ENCODE results near the gene TREML1.

TREML1 gene

DNA sequence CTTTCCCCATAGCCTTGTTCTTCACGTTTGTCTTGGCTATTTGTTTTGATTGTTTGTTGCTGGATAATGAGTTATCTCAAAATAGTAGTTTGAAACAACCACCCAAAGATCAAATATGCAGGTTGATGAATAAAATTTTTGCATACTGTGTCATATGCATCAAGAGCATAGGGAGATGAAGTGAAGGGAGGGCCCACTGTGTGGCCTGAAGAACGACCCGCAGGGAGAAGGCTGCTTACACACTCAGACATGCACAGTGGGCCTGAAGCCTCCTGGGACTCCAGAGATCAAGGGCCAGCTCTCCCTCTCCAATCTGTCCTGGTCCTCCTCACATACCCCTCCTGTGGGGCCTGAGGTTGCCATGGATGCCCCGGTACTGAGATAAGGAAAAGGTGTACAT, 25.0 kb upstream of the TREML1 start:
- FAIRE-seq (no peak), DNase-seq (ENCODE audit: insufficient read length, low spot score) (no peak)

DNA sequence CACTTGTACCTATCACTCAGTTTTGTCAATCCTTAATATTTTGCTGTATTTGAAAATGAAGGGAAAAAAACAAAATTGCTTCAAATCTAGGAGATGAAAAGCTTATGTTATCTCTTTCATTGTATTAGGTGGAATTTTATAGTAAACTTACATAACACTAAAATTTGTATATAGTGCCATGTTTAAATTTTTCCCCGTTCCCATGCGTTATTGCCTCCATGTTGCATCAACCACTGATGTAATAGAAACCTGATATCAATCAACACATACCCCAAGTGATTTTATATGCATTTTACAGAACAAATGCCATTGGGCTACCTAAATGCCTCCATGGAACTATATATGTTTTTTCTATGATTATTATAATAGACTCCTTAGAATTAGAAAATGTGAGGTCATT, 23.5 kb upstream of the TREML1 start:
- DNase-seq (ENCODE audit: insufficient read length, low spot score) (no peak), FAIRE-seq (no peak)

DNA sequence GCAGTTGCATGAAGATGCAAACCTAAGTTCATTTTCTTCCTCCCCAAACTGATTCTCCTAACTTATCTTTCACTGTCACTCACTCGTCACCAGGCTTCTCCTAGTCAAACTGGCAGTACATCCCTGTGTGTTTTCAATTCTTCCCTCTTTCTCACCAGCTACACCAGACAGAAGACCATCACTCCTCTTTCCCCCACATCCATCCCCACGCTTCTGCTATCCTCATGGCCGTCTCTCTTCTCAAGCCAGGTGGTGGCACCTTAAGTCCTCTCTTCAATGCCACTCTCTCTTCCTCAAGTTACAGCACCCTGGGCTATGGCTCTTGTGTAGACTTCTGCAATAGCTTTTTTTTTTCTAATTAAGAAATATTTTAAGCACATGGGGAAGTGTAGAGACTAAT, 23.1 kb upstream of the TREML1 start:
- FAIRE-seq = no peak

DNA sequence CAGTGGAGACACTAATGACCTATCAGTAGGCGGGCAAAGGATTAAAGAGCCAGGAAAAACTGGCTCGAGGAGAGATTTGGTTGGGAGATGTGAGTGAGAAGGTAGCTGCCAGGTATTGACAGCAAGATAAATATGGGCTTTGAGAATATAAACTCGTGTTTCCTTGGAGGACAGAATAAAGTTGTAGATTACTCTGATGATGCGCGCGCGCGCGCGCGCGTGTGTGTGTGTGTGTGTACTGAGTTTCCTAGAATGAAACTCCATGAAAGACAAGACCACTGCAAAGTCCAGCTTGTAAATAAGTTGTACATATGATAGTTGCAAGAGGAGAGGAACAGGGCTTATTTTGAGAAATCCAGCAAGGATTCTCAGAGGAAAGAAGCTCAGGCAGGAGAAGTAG, 22.0 kb upstream of the TREML1 start:
- no peak for DNase-seq (ENCODE audit: insufficient read length, low spot score)
- FAIRE-seq = no peak

More for the DNA sequence above, 23.1 kb upstream of the TREML1 start:
- DNase-seq (ENCODE audit: insufficient read length, low spot score) = no peak

DNA sequence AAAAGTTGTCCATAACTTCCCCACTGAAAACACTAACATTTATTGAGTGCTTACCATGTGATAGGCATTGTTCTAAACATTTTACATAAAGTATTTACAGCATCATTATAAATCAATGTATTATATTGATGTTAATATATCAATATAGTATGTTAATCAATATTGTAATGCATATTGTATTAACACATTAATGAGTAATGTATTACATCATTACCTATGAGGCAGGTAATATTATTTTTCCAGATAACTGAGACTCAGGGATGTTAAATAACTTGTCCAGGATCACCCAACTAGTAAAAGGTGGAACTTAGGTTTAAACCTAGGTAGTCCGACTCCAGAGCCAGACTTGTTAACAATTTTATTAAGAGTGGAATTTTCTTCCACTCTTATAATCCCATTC, 20.9 kb upstream of the TREML1 start:
- DNase-seq (ENCODE audit: insufficient read length, low spot score) (no peak), FAIRE-seq (no peak)

DNA sequence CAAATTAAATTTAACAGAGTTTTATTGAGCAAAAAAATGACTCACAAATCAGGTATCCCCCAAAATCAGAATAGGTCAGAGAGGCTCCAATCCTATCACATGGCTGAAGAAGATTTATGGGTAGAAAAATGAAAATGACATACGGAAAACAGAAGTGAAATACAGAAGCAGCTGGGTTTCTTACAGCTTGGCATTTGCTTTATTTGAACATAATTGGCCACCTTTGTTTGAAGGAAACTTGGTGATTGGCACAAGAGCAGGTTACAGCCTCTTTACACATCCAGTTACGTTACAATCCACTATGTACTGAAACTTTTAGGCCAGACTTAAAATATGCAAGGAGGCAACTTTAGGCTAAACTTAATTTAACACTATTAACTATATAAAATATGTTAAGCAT, 20.5 kb upstream of the TREML1 start:
- DNase-seq (ENCODE audit: insufficient read length, low spot score) = no peak
- no peak for FAIRE-seq

DNA sequence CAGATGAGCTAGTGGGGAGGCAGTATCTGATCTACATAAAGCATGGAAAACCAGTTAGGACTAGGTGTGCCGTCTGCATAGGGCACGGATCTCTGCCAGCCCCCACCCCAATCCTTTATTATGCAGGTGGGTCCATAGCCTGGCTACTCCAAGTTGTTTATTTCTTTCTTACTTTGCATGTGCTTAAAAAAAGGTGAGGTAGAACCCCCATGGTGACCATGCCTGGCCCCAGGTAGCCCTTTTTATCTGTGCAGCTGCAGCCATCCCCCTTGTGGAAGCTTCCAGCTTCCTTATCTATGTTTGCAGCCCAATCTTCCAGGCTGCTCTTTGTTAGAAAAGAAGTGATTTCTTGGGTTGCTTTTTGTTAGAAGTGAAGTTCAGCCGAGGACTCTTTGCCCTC, 17.8 kb upstream of the TREML1 start:
- no peak for FAIRE-seq
- DNase-seq (ENCODE audit: insufficient read length, low spot score) = no peak

DNA sequence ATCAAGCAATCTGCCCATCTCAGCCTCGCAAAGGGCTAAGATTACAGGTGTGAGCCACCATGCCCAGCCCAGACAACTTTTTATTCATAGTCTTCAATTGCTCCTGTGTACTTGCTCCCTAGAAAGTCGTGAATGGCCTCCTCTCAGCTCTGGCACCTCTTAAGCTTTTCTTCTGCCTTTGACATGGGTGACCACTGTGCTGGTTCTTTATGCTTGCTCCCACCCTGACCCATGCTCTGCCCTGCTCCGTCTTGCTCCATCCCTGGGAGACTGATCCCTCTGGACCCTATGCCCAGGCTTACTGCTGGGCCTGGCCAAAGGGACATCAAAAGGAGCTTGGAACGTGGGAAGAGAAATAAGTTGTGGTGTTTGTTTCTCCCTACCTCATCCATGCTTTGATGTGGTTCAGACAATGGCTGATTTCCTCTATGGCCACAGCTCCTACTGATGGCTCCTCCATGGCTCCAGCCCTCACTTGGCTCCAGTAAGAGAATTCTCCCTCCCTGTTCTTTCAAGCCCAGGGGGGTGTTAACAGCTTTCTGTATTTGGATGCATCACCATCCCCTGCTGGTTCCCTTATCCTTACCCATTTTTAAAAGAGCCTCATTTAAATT, 16.5 kb upstream of the TREML1 start:
- no peak for FAIRE-seq
- no peak for DNase-seq (ENCODE audit: insufficient read length, low spot score)

DNA sequence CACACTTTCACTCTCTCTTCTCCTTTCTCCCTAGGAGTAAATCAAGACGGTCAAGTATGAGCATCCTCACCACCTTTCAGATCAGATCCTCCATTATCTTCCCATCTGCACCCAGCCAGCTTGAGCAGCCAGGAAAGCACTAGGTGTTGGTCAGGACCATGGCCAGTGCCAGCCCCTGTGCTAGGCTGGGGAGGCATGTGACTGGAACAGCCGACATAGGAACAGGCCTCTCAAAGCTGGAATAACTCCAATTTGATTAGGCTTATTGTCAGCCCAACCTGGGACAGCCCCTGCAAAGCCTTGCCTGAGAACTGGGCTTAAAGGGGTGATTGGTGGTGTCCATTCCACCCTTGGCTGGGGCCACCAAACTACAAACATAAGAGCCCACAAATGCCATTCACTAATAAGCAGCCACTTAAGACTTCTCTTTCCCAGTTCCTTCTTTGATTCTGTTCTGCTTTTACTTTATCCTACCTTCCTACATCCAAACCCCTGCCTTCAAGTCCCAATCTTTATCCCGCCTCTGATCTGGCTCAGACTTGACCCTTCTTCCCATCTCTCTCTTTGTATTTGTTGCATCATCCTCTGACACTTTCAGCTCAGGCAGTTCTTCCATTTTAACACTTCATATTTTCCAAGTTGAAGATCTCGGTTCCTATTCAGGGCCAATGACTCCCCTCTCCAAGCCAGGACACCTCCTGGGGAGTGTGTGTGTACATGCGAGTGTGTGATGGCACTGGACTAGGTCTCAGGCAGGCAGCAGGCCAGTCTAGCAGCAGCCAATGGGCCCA, 13.2 kb upstream of the TREML1 start:
- DNase-seq (ENCODE audit: insufficient read length, low spot score) = no peak
- no peak for FAIRE-seq

DNA sequence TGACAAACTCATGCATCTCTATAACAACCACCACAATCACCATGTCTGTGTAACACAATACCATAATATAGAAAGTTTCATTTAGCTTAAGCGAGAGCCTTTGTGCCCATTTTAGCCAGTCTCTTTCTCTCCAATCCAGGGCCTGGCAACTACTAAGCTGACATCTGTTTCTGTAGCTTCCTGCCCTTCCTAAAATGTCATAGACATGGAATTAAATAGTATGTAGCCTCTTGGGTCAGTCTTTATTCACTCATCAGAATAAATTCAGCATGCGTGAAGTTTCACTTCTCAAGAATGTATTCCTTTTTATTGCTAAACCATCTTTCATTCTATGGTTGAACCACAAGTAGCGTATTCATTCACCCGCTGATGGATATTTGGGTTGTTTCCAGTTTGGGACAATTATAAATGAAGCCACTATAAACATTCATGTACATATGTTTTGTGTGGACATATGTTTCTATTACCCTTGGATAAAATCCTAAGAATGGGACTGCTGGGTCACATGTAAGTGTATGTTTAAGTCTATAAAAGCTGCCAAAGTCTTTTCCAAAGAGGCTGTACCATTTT, 10.5 kb upstream of the TREML1 start:
- no peak for FAIRE-seq
- DNase-seq (ENCODE audit: insufficient read length, low spot score) = no peak

DNA sequence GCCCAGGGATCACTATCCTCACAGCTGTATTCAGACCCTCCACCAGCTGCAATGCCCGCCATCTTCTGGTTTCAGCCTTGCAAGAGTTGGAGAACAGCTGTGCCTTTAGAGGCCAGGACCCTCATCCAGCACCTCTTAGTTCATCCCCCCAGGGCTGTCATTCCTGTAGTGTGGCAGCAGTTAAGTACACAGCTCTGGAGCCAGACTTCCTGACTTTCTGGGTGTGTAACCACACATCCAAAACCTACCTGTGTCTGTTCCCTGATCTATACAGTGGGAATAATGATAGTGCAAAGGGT, 9.2 kb upstream of the TREML1 start:
- DNase-seq (ENCODE audit: insufficient read length, low spot score) (no peak), FAIRE-seq (no peak)

DNA sequence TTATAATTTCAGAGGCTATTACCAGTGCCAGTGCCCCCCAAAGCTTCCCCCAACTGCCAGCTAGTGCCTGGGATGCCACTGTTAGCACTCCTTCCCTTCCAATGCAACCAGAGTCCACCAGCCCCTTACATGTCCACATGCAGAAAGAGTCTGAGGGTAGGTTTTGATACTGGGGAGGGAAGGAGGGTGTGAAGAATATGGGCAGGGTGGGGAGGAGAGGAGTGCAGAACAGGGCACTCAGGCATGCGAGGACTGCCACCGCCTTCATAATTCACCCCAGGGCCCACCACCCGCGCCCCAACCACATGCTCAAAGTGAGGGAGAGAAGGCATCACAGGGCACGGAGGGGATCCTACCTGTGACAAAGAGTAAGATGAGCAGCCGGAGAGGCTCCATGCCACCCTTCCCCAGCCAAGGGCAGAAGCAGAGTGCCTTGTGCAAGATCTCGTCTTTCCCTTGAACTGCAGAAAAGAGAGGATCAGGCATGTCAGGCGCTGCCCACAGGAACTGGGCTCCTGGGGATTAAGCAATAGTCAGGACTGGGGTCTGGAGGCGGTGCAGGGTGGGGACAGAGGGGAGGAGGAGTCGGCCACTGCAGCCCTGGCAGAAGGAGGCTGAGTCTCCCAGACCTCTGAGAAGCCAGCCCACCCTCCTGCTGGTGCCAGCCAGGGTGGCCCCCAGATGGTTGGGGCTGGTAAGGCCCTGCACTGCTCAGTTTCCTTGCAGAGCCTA, 8.7 kb upstream of the TREML1 start, which contains the start of gene TREM2:
Gene TREM2, minus strand, starts transcription at position 430 of the 732 bp plus-strand sequence. Its CDS starts 34 bp downstream, at position 396.
- FAIRE-seq (no peak), DNase-seq (ENCODE audit: insufficient read length, low spot score) (no peak)

DNA sequence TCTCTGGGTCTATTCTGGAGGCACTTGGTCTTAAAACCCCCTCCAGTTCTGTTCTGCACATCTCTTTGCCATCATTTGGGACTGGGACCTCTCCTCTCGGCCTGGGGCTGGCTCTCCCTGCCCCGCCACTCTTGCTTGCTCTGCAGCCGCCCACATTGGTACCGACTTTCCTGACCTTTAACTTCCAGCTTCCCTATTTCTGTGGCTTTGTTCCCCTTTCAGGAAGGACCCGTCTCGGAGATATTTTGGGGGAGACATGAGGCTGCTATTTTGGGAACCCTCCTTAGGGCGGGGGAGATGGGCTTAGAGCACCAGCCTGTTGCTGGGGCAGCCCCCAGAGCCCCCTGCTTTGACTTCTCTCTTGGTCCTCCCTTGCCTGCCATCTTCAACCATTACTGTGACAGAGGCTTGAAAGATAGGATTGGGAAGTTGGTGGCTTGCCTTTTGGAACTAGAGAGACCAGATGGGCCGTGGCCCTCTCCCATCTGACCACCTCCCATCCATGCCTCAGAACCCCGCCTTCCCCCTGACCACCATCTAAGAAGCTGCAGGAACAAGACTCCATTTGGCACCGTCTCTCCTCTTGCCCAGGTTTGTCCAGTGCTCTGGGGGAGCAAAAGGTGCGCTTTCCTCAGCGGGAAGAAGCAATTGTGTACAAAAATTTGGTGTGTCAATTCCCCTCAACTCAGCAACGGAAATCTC, 7.9 kb upstream of the TREML1 start:
- no peak for DNase-seq (ENCODE audit: insufficient read length, low spot score)
- no peak for FAIRE-seq

DNA sequence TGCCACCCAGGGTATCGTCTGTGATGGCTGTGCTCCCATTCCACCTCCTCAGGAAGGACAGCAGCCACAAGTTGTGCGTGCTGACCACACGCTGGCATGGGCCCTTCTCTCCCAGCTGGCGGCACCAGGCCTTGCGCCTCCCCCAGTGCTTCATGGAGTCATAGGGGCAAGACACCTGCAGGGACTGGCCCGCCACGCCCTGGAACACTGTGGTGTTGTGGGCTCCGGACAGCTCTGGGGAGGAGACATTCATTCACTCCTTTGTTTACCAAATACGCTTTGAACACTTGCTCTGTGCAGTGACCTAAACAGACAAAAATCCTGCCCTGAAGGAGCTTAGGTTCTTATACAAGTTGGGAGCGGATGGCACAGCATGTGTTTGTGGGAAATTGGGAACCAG, 7.2 kb upstream of the TREML1 start:
- DNase-seq (ENCODE audit: insufficient read length, low spot score) = no peak
- FAIRE-seq = no peak

DNA sequence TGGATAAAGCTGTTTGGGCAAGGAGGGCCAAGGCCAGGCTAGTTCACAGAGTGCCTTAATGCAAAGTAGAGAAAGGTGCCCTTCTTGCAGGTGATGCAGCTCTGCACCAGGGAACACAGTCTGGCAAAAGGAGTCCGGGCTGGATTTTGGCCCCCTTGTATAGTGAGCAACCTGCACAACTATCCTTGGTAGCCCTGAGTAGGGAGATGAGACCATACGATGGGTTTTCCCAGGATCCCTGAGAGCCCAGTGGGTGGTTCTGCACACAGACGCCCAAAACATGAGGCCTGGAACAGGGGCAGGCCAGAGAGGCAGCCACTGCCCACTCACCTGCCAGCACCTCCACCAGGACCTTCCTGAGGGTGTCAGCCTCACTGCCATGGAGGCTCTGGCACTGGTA, 6.8 kb upstream of the TREML1 start:
- DNase-seq (ENCODE audit: insufficient read length, low spot score) (no peak), FAIRE-seq (no peak)

DNA sequence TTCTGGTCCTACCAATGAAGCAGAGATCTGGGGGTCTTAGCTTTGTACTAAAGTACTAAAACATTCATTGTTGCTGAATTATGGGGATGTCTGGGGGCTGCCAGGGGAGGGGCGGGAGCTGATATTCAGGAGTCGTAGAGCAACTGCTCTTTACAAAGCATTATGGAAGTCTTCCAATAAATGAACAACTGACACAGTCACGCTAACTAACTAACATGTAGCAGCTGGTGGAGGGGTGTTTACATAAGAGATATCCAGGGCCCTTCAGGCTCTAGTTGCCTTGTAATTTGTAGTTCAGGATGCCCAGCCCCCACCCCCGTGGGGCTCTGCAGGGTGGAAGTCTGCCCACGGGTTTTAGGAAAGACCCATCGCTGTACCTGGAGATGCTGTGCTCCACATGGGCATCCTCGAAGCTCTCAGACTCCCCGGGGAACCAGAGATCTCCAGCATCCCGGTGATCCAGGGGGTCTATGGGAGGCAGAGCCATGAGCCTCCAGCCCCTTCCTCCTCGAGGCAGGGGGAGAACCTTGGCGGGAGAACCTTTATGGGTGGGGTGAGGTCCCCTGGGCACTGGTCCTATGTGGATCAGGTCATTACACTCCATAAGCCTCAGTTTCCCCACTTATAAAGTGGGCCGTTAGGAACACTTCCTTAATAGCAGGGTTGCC, 5.4 kb upstream of the TREML1 start:
- no peak for FAIRE-seq
- no peak for DNase-seq (ENCODE audit: insufficient read length, low spot score)

DNA sequence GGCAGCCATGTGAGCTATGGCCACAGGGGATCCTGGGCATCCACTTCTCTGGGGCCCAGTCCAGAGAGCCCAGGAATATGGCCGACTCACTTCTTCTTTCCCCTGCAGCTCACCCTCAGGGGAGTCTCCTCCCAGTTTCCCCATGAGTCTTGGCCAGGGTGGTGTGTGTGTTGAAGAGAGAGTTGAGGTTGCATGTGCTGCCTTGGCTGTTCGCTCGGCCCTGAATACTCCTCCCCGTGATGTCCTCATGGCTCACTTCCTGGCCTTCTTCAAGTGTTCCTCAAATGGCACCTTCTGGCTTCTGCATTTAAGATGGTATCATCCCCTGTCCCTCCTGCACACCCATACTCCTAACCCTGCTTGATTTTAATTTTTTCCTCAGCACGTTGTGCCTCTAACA, 3.2 kb upstream of the TREML1 start:
- no peak for FAIRE-seq
- DNase-seq (ENCODE audit: insufficient read length, low spot score) = no peak

DNA sequence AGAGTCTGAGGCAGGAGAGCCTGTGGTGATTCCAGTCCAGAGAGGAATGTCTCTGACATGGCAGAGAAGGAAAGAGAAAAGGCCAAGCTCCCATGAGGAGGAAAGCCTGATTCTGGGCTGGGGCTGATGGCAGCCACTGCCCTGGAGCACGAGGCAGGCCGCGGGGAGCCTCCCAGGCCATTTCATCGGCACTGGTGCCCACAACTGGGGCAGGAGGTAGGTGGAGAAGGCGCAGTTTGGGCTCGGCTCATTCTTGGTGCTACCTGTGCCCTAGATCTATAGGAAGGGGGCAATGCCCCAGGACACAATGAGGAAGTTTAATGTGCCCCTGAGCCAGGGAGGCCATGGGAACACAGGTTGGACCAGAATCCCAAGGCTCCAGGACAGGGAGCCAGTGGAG, 2.6 kb upstream of the TREML1 start:
- FAIRE-seq = no peak

DNA sequence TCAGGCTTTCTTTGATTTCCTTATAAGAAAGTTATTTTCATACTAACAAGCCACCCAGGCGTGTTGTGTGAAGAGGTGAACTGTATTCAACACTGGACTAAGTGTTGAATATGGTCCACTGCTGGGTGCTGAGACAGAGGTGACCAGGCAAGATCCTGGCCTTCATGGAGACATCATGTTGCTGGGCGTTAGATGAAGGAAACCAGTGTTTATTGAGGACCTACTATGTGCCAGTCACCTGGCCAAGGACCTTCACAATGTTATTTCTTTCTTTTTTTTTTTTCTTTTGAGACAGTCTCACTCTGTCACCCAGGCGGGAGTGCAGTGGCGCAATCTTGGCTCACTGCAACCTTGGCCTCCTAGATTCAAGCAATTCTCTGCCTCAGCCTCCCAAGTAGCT, 1.9 kb upstream of the TREML1 start:
- no peak for DNase-seq (ENCODE audit: insufficient read length, low spot score)
- no peak for FAIRE-seq

More for the DNA sequence above, 2.6 kb upstream of the TREML1 start:
- DNase-seq (ENCODE audit: insufficient read length, low spot score) = no peak

DNA sequence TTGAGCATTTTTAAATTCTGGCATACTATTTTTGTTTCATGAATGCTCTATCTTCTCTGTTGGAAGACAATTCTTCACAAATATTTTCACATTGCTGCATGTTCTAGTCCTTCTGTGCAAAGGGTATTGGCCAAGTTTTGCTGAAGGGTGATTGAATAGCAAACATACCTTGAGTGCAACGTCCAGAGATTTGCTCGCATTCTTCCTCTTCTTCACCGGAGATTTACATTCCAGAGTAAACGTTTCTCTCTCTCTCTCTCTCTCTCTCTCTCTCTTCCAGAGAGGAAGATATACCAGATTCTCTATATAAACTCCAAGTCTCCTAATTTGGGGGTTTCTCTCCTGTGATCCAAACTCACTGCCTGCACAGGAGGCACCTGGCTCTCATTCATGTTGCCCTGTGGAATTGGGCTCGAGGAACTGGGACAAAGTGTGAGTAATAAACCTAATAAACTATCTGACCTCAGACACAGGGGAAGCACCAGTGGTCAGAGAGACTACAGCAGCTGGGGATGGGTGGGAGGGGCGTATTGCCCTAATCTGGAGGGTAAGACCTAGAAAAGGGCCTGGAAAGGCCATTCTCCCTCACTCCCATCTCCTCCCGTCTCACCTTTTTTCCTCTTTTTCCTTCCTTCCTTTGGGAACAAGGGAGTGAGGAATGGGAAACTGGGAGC, 1.1 kb upstream of the TREML1 start:
- DNase-seq (ENCODE audit: insufficient read length, low spot score) = no peak
- FAIRE-seq = no peak

All from GM19239 (cell line).